Spleen (tissue), 7 donors: Measurements from ENCODE around the gene TSPY10.
"Not testable (repeated sequence)": the region's sequence is repeated elsewhere in the genome, so short reads cannot be mapped to it uniquely, and the experiment has no call there.

Experiments
- POLR2A ChIP-seq, 3 donors: fragments of 450-650 bp; IDR thresholded peaks; one replicate each; pipeline ENCODE4 v1.5.1; 2017; ENCODE audit warnings: antibody characterized with exemption in 3 of 3, mild to moderate bottlenecking in 1 of 3
- TF ChIP-seq, protein P1 (sequence below), 11 experiments: fragments of 200-600 bp in 7 of 11; fragments of 450-650 bp in 4 of 11; sonication (generic) in 4 of 11; IDR thresholded peaks in 8 of 11; conservative IDR thresholded peaks in 3 of 11; 1 replicate in 7 of 11; 2 replicates in 4 of 11; pipeline versions ENCODE4 v1.4.0 to v1.8.0; 2016 to 2021; ENCODE audit warnings: antibody characterized with exemption in 11 of 11, inconsistent platforms in 4 of 11, mild to moderate bottlenecking in 1 of 11
- donor health status: DM: no; HTN: no; CAD: no; lungs with moderate emphysema.
- donor health status: DM: no; HTN: no; CAD: no.
- donor health status: DM: no; HTN: no; CAD: no.

DNA sequence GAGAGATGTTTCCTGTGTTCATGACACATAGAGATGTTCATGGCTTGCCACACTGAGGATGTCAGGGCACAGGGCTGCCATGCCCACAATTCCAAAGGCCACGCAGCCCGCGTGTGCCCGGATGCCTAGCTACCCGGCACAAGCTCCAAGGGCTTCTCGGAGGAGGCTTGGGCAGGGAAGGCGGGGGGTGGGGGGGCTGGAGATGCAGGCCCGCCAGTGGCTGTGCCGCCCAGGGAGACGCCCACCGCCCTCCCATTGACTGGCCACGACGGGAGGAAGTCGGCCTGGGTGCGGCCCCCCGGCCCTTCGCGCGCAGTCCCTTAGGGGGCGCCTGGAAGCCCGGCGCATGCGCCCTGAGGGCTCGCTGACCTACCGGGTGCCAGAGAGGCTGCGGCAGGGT, 40.7 kb upstream of the TSPY10 start, which contains the start of gene TSPY9:
- TF ChIP-seq, protein P1, sequence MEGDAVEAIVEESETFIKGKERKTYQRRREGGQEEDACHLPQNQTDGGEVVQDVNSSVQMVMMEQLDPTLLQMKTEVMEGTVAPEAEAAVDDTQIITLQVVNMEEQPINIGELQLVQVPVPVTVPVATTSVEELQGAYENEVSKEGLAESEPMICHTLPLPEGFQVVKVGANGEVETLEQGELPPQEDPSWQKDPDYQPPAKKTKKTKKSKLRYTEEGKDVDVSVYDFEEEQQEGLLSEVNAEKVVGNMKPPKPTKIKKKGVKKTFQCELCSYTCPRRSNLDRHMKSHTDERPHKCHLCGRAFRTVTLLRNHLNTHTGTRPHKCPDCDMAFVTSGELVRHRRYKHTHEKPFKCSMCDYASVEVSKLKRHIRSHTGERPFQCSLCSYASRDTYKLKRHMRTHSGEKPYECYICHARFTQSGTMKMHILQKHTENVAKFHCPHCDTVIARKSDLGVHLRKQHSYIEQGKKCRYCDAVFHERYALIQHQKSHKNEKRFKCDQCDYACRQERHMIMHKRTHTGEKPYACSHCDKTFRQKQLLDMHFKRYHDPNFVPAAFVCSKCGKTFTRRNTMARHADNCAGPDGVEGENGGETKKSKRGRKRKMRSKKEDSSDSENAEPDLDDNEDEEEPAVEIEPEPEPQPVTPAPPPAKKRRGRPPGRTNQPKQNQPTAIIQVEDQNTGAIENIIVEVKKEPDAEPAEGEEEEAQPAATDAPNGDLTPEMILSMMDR (IDR thresholded peaks at IDR 0.05 in 8 of 11, conservative IDR thresholded peaks at IDR 0.05 in 3 of 11) = not testable (repeated sequence)
- not testable (repeated sequence) for TF ChIP-seq POLR2A (IDR thresholded peaks at IDR 0.05)
